Duodenal mucosa (tissue), 2 donors: ENCODE results near the gene TIPRL.
A peak's percentile ranks its signal among the peaks of the same experiment; 100 is the strongest.

Source experiments
- H3K27ac ChIP-seq: one replicate; pipeline ENCODE4 v1.7.0; 2013; ENCODE audit warnings: low read depth, low read length
- H3K27me3 ChIP-seq, 2 donors: one replicate each; pipeline ENCODE4 v1.7.0; 2013; ENCODE audit warnings: low read length in 2 of 2, control low read depth in 1 of 2; ENCODE audit not compliant: insufficient read depth in 2 of 2, control insufficient read depth in 1 of 2
- H3K36me3 ChIP-seq, 2 donors: one replicate each; pipeline ENCODE4 v1.7.0; 2013; ENCODE audit warnings: low read length in 2 of 2, control low read depth in 1 of 2; ENCODE audit not compliant: insufficient read depth in 2 of 2, control insufficient read depth in 1 of 2
- H3K4me1 ChIP-seq, 2 donors: one replicate each; pipeline ENCODE4 v1.7.0; 2013; ENCODE audit warnings: low read length in 2 of 2, control low read depth in 1 of 2; ENCODE audit not compliant: insufficient read depth in 2 of 2, control insufficient read depth in 1 of 2
- H3K4me3 ChIP-seq, 2 donors: one replicate each; pipeline ENCODE4 v1.7.0; 2013; ENCODE audit warnings: low read length in 2 of 2, low read depth in 1 of 2
- H3K9ac ChIP-seq, 2 donors: one replicate each; pipeline ENCODE4 v1.7.0; 2013; ENCODE audit warnings: low read length in 2 of 2, low read depth in 1 of 2
- H3K9me3 ChIP-seq, 2 donors: one replicate each; pipeline ENCODE4 v1.7.0; 2013; ENCODE audit warnings: low read length in 2 of 2, control low read depth in 1 of 2; ENCODE audit not compliant: control insufficient read depth in 1 of 2

The TIPRL gene

DNA sequence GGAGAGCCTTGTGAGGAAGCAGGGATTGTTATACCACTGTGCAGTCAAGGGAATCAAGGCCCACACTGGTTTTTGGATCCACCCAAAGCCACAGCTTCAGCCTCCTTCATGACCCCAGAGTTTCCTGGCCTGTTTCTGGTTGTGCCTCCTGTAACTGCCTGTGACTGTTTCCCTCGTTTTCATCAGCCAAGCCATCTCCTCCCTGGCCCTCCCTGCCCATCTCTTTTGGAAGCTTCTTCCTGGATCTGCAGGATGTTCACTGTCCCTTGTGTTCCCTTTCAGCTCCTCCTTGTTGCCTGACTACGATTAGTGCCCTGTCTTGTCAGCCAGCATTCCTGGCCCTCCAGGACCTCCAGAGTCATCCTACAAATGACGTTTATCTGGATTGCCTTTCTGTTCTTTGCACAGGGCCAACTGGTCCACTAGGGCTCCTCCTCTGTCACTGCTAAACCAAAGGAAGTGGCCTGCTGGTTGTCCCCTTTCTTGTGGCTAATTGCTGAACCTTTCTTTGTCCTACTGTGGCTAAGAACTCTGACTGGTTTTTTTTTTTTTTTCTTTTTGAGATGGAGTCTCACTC lies 65.0 kb downstream of the TIPRL start:
- no peak overlapping the region for H3K4me3 ChIP-seq
- peak overlapping the region; percentile 22 for H3K27ac ChIP-seq
- H3K9ac ChIP-seq, result no peak overlapping the region
- H3K36me3 ChIP-seq, result peaks cover 17 to 55% of the 10 kb centered on the region in 2 donors
- H3K27me3 ChIP-seq, result no peaks in the 10 kb centered on the region
- H3K4me1 ChIP-seq, result peaks cover 11% of the 10 kb centered on the region in 2 donors
- no peaks in the 10 kb centered on the region for H3K9me3 ChIP-seq

DNA sequence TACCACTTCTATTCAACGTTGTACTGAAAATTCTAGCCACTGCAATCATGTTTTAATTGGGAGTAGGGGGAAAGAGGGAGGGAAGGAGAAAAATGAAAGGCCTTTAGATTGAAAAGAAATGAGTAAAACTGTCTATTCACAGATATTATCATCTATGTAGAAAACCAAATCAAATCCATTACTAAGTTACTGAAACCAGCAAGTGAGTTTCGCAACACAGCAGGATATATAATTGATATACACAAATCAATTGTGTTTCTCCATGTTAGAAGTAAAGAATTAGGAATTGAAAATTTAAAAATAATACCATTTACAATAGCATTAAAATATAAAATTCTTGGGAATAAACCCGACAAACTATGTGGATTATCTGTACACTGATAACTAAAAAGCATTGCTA lies 66.3 kb downstream of the TIPRL start:
- H3K9ac ChIP-seq, result no peak overlapping the region
- no peak overlapping the region for H3K27ac ChIP-seq
- H3K4me1 ChIP-seq, result peaks cover 11% of the 10 kb centered on the region in 2 donors
- H3K27me3 ChIP-seq, result no peaks in the 10 kb centered on the region
- H3K9me3 ChIP-seq, result no peaks in the 10 kb centered on the region
- H3K4me3 ChIP-seq, result no peak overlapping the region
- peaks cover 23 to 52% of the 10 kb centered on the region in 2 donors for H3K36me3 ChIP-seq

DNA sequence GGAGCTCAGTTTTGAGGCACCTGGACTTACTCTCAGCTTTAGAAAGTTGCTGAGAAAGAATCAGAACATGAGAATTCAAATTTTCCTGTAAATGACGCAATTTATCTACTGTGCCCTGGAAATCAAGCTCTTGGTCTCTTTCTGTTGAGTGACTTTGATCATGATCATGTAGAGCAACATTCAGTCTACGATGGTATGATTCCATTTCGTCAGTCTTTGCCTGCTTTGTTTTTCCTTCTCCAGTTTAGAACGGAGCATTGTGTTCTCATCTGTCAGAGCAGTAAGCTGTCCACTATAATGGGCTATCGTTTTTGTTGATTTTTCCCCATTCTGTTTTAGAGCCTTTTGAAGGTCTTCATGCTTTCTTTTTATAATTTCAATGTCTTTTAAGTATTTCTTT lies 67.7 kb downstream of the TIPRL start:
- Histone ChIP-seq H3K4me1 (peaks cover 11% of the 10 kb centered on the region in 2 donors), H3K27ac (no peak overlapping the region), H3K36me3 (peaks cover 28 to 59% of the 10 kb centered on the region in 2 donors), H3K9me3 (no peaks in the 10 kb centered on the region), H3K27me3 (no peaks in the 10 kb centered on the region), H3K9ac (no peak overlapping the region), H3K4me3 (no peak overlapping the region)
